Measurements from ENCODE around the gene MIAT.

The MIAT gene

DNA sequence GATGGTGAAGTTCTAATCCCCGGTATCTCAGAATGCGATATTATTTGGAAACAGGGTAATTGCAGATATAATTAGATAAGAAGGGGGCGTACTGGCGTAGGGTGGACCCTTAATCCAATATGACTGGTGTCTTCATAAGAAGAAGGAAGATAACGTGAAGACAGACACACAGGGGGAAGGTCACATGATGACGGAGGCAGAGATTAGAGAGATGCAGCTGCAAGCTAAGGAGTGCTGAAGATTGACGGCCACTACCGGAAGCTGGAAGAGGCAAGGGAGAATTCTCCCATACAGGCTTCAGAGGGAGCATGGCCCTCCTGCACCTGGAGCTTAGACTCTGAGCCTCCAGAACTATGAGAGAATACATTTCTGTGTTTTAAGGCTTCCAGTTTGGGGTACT, 54.8 kb downstream of the MIAT start:
- Histone ChIP-seq H3K4me1 (peaks cover 0 to 25% (median 9%) of the 10 kb centered on the region in 10 experiments; a peak in 11 of 20 replicates), H3K36me3 (peaks cover 22 to 77% (median 49%) of the 10 kb centered on the region in 11 experiments), H3K27ac (no peak overlapping the region), H3K27me3 (no peaks in the 10 kb centered on the region), H3K4me3 (no peak overlapping the region), H3K9ac (no peak overlapping the region), H3K4me2 (peak overlapping the region in 3 of 11 experiments; percentile 2 to 68 (median 68); a peak in 5 of 22 replicates), H3K9me3 (replicated peaks in 1 of 11) (peaks cover 4 to 9% (median 7%) of the 10 kb centered on the region in 11 experiments; a peak in 20 of 22 replicates), H4K20me1 (peaks cover 0 to 55% (median 12%) of the 10 kb centered on the region in 11 experiments; a peak in 8 of 22 replicates)
- TF ChIP-seq Cebpa-rat (IDR thresholded peaks at IDR 0.05): no peak

DNA sequence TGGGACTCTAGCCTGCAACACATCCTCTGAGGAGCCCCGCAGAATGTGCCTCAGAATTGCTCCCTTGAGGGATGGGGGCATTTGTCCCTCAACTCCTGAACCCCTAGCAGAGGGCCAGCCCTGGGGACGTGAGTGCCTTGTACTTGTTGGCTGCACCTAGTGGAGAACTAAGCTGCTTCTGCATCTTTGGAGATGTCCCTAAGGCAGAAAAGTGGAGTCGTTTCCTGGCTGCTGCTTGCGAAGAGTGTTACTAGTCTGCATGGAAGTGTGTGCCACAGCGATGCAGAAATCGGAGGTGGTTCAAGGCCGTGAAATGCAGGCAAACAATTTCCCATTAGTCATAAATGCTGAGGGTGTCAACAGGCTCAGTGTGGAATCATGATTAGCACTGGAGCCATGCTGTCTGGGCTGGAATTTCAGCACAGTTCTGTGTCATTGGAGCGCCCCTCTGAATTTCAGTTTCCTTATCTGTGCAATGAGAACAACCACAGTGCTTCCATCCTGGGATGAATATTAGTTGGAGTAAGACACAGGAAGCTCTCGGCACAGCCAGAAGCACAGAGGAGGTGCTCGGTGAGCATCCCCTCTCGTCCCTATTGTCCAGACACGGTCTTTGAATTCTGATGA, 56.5 kb downstream of the MIAT start:
- H3K9ac ChIP-seq: no peak overlapping the region; a peak in 1 of 22 replicates
- H4K20me1 ChIP-seq: peaks cover 0 to 54% (median 12%) of the 10 kb centered on the region in 11 experiments; a peak in 8 of 22 replicates
- no peak for TF ChIP-seq Cebpa-rat (IDR thresholded peaks at IDR 0.05)
- H3K4me1 ChIP-seq: peaks cover 0 to 29% (median 10%) of the 10 kb centered on the region in 10 experiments; a peak in 12 of 20 replicates
- no peak overlapping the region for H3K4me3 ChIP-seq
- peaks cover 22 to 77% (median 48%) of the 10 kb centered on the region in 11 experiments; a peak in 20 of 22 replicates for H3K36me3 ChIP-seq
- no peak overlapping the region for H3K4me2 ChIP-seq
- H3K9me3 ChIP-seq (replicated peaks in 1 of 11): no peaks in the 10 kb centered on the region
- no peaks in the 10 kb centered on the region for H3K27me3 ChIP-seq
- H3K27ac ChIP-seq: no peak overlapping the region

DNA sequence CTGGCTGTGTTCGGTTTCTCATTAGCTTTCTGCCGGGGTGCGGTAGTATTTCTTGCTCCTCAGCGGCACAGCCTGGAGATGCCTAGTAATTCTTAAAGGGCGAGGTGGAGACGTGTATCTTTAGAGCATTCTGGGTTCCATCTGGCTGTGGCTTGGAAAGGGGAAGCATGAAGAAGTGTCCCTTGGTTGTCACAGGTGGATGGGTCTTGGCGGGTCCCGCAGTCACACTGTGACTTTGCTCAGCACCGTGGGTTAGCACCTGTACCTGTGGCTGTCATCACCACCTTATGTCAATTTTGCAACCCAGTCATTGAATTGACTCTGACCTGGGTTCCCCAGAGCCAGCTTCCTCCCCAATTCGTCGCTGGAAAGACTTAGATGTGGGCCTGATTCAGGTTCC, 57.6 kb downstream of the MIAT start:
- H3K36me3 ChIP-seq: peaks cover 29 to 77% (median 52%) of the 10 kb centered on the region in 11 experiments; a peak in 20 of 22 replicates
- no peak overlapping the region for H3K9ac ChIP-seq
- no peak for TF ChIP-seq Cebpa-rat (IDR thresholded peaks at IDR 0.05)
- H3K9me3 ChIP-seq (replicated peaks in 1 of 11): no peaks in the 10 kb centered on the region
- peaks cover 0 to 46% (median 12%) of the 10 kb centered on the region in 11 experiments; a peak in 8 of 22 replicates for H4K20me1 ChIP-seq
- no peak overlapping the region for H3K4me2 ChIP-seq
- no peaks in the 10 kb centered on the region for H3K27me3 ChIP-seq
- no peak overlapping the region for H3K27ac ChIP-seq
- no peak overlapping the region for H3K4me3 ChIP-seq
- H3K4me1 ChIP-seq: peaks cover 0 to 29% (median 10%) of the 10 kb centered on the region in 10 experiments; a peak in 12 of 20 replicates

DNA sequence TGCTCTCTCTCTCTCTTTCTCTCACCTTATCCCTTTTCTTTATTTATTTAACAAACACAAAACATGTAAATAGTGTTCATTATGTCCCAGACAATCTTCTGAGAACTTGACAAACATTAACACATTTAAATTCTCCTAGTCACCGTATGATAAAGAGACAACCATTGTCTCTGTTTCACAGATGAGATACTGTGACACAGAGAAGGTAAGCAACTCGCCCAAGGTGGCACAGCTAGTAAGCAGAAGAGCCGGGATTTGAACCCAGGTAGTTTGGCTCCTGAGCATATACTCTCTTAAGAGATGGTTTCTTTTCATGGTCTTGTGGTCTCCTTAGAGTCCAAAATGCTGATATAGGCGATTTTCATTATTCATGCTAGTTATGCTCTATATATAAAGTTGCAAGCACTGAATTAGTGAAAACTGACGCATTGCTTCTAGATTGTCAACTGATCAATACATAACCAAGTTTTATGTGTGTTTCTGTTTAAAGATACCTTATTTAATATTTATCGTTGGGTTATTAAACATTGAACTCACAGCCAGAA, 58.1 kb downstream of the MIAT start:
- H3K4me3 ChIP-seq: no peak overlapping the region
- no peaks in the 10 kb centered on the region for H3K27me3 ChIP-seq
- H3K27ac ChIP-seq: no peak overlapping the region
- H4K20me1 ChIP-seq: peaks cover 0 to 43% (median 12%) of the 10 kb centered on the region in 11 experiments; a peak in 8 of 22 replicates
- H3K9ac ChIP-seq: no peak overlapping the region
- peaks cover 30 to 78% (median 55%) of the 10 kb centered on the region in 11 experiments; a peak in 20 of 22 replicates for H3K36me3 ChIP-seq
- no peaks in the 10 kb centered on the region for H3K9me3 ChIP-seq (replicated peaks in 1 of 11)
- H3K4me2 ChIP-seq: no peak overlapping the region
- TF ChIP-seq Cebpa-rat (IDR thresholded peaks at IDR 0.05): no peak
- H3K4me1 ChIP-seq: peaks cover 0 to 29% (median 10%) of the 10 kb centered on the region in 10 experiments; a peak in 12 of 20 replicates

DNA sequence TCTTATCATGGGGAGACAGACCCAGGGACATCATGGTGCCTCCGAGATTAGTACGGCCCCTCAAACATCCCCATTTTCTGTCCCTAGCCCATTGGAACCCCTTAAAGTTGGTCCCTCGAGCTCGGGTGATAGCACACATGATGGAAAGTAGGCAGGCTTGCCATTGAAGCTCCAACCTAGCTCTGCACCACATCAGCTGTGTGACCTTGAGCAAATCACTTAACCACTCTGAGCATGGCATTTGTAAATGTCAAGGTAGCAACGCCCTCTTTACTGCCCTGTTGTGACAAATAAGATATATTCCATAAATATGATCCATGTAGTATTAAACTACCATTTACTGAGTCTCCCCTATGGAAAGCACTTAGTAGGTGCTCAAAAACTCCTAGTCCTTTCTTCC, 61.1 kb downstream of the MIAT start:
- Histone ChIP-seq H3K9ac (no peak overlapping the region), H3K36me3 (peaks cover 36 to 86% (median 63%) of the 10 kb centered on the region in 11 experiments; a peak in 20 of 22 replicates), H3K9me3 (replicated peaks in 1 of 11) (no peaks in the 10 kb centered on the region), H3K4me3 (no peak overlapping the region), H3K4me2 (no peak overlapping the region), H4K20me1 (peaks cover 0 to 30% (median 12%) of the 10 kb centered on the region in 11 experiments; a peak in 8 of 22 replicates), H3K4me1 (peaks cover 0 to 9% (median 0%) of the 10 kb centered on the region in 10 experiments; a peak in 3 of 20 replicates), H3K27ac (no peak overlapping the region), H3K27me3 (no peaks in the 10 kb centered on the region)
- no peak for TF ChIP-seq Cebpa-rat (IDR thresholded peaks at IDR 0.05)

DNA sequence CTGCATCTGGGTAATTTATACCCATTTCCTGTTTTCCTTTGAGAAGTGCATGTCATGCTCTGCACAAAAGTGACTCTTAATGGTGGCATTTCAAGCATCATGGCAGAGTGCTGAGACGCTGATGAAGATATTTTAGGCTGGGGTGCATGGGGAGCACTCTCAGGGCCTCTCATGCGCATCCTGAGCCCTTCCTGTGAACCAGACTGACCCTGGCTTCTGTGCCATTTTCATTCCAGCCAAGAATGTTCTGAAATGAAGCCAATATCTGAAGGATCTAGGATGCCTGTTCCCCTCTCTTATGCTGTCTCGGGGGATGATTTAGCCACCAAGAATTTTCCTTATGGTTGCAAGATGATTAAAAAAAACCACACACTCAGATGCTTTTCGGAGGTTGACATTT, 61.5 kb downstream of the MIAT start:
- Histone ChIP-seq H3K27ac (no peak overlapping the region), H4K20me1 (peaks cover 0 to 26% (median 9%) of the 10 kb centered on the region in 11 experiments; a peak in 8 of 22 replicates), H3K9me3 (replicated peaks in 1 of 11) (no peaks in the 10 kb centered on the region), H3K27me3 (no peaks in the 10 kb centered on the region), H3K36me3 (peaks cover 33 to 90% (median 68%) of the 10 kb centered on the region in 11 experiments; a peak in 20 of 22 replicates), H3K4me3 (no peak overlapping the region), H3K4me2 (no peak overlapping the region), H3K4me1 (peaks cover 0 to 6% (median 0%) of the 10 kb centered on the region in 10 experiments; a peak in 3 of 20 replicates), H3K9ac (no peak overlapping the region)
- no peak for TF ChIP-seq Cebpa-rat (IDR thresholded peaks at IDR 0.05)

DNA sequence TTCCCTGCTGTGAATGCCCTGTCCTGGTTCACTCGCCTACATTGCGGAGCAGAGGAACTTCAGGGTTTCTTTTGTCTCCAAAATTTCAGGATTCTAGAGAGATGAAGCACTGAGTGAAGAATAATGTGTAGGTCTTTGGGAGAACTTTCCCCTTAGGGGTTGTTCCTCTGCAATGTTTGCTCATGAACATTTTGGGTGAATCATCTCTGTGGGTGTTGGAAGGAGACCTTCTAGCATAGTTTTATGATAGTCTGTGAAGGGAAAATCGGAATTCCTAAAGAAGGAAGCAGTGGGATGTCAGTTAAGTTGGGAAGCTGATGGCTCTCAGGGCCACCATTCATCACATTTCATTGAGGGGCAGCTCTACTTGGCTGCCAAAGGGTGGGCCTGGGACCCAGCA, 64.8 kb downstream of the MIAT start:
- TF ChIP-seq Cebpa-rat (IDR thresholded peaks at IDR 0.05): no peak
- Histone ChIP-seq H3K4me2 (no peak overlapping the region), H3K9ac (no peak overlapping the region)

DNA sequence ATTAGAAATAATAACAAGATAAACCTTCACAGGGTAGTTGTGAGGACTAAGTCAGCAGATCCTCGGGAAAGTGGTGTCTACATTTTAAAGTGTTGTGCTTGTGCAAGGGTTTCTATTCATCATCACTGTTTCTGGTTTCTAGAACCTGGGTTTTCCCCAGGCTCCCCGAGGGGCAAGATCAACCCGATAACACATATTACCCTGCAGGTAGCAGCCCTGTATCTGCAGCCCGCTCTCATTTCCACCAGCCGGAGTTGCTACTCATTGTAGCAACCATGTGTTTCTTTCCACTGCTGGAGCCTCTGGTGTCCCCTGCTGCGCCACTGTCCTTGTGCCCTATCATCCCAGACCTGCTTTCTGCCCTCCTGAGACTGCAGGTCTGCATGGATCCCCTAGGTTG, 67.0 kb downstream of the MIAT start:
- H4K20me1 ChIP-seq: 0 out of 22 replicates have a peak, but pooled peaks cover 0 to 4% (median 0%) of the 10 kb centered on the region in 11 experiments
- no peaks in the 10 kb centered on the region for H3K4me1 ChIP-seq
- H3K27me3 ChIP-seq: no peaks in the 10 kb centered on the region
- peaks cover 33 to 89% (median 79%) of the 10 kb centered on the region in 11 experiments; a peak in 21 of 22 replicates for H3K36me3 ChIP-seq
- no peak overlapping the region for H3K9ac ChIP-seq
- H3K9me3 ChIP-seq (replicated peaks in 1 of 11): no peaks in the 10 kb centered on the region; a peak in 1 of 22 replicates
- H3K4me2 ChIP-seq: no peak overlapping the region
- H3K27ac ChIP-seq: no peak overlapping the region
- no peak for TF ChIP-seq Cebpa-rat (IDR thresholded peaks at IDR 0.05)
- H3K4me3 ChIP-seq: no peak overlapping the region

More for the DNA sequence above, 64.8 kb downstream of the MIAT start:
- H3K27me3 ChIP-seq: no peaks in the 10 kb centered on the region
- no peak overlapping the region for H3K4me3 ChIP-seq
- H4K20me1 ChIP-seq: 0 out of 22 replicates have a peak, but pooled peaks cover 0 to 4% (median 0%) of the 10 kb centered on the region in 11 experiments
- peaks cover 0 to 6% (median 0%) of the 10 kb centered on the region in 10 experiments; a peak in 3 of 20 replicates for H3K4me1 ChIP-seq
- H3K36me3 ChIP-seq: peaks cover 38 to 93% (median 86%) of the 10 kb centered on the region in 11 experiments; a peak in 21 of 22 replicates
- H3K27ac ChIP-seq: no peak overlapping the region
- H3K9me3 ChIP-seq (replicated peaks in 1 of 11): no peaks in the 10 kb centered on the region; a peak in 1 of 22 replicates

Data from BLaER1 treated with 17β-estradiol and CSF1 and Interleukin-3, amounts not matched to agents 10 nM and 100 nM (cell line).